Nucleus accumbens (tissue), 56 donors: ENCODE data around the gene QTRT2.

Source experiments
- DNase-seq, 56 donors: peaks; one replicate each; lab custom pipeline; 2025; lab: John Stamatoyannopoulos, UW

QTRT2 gene

DNA sequence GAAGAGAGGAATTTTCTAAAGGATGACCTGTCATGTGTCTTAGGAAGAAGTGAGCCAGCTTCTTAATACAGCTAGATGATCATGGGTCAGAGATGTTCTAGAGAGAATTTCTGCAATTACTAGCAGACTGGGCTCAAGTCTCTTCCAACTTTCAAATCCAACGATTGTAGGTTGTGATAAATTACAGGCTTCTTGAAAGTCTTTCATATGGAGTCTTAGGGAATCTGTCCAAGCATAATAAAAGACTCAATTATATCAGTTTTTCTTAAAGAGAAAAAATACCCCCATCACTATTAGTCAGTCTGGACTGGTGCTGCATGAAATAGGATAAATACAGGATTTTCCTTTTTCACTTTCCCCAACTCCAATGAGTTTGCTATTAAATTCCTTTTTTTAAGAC, 63.2 kb downstream of the QTRT2 start:
- no peak for DNase-seq

- no peak for DNase-seq
Measured at GRCh38 chr3:114120211-114120610, 63.7 kb downstream of the QTRT2 start.

DNA sequence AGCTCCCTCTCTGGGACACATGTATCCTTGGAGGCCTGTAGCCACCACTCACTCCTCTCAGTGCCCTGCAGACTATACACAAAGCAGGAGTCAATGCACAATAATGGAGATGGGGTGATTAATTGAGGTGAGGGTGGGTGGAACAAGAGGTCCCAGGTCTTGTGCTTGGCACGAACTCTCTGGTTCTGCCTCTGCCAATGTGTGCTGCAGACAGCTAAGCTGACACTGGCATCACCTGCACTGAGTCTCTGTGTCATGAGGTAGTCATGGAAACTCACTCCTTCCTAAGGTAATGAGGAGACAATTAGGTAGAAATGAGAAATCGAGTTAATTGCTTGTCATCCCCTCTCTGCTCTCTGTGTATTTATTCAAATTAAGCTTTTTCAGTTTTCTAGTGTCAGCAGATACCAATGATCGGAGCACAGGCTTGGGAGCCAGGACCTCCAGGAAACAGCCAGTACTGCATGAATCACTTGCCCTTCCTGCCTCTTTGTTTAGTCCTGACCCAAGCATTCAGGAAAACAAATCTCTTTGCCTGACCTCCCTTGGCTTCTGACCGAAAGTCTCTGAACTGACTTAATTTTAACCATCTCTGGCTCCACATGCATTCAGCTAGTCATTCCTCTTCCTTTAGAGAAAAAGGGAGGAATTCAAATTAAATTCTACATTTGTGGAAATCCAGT, 65.6 kb downstream of the QTRT2 start:
- DNase-seq, result peak in 36 of 56 donors; percentile 1 to 67 (median 29)

GRCh38 chr3:114126461-114126860, 69.9 kb downstream of the QTRT2 start:
- DNase-seq, result no peak

GRCh38 chr3:114127517-114127916, 71.0 kb downstream of the QTRT2 start:
- DNase-seq, result no peak

GRCh38 chr3:114128231-114128630, 71.7 kb downstream of the QTRT2 start:
- DNase-seq, result peak in 1 of 56 donors; percentile 4

- DNase-seq, result no peak
Measured at GRCh38 chr3:114128826-114129225, 72.3 kb downstream of the QTRT2 start.

DNA sequence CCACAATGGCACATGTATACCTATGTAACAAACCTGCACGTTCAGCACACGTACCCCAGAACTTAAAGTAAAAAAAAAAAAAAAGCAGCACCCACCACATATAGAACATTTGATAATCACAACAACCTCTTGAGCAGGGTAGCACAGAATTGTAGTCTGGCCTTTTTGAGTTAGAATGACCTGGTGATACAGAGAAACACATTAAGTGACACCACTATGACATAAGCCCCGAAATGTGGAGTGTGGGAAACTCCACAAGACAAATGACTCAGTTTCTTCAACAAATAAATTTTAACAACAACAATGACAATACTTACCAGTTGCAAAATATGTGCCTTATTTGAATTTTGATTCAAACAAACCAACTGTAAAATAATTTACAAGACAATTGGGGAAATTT, 76.0 kb downstream of the QTRT2 start:
- no peak for DNase-seq

- DNase-seq, result no peak
Measured at GRCh38 chr3:114133947-114134346, 77.4 kb downstream of the QTRT2 start.
